Activated CD4-positive, alpha-beta T cell treated with anti-CD3 and anti-CD28 coated beads, Interleukin-2, amount 50 U/mL, for 16 hours (primary cell): Measurements from ENCODE around the gene ARPC4.
A peak's percentile ranks its signal among the peaks of the same experiment; 100 is the strongest.

Source experiments
- DNase-seq: peaks from one replicate; pipeline ENCODE4 v3.0.0-alpha.2; 2020

Gene ARPC4

GRCh38 chr3:9792405-9793160 is at the start of gene ARPC4, which contains the start of gene TADA3:
Gene ARPC4, plus strand, starts transcription at chr3:9793082. Its CDS starts 40 bp downstream, at chr3:9793122.
Gene TADA3, minus strand, starts transcription at chr3:9792473. Its CDS starts 1,007 bp downstream, at chr3:9791466.
- DNase-seq = peak; percentile 93

GRCh38 chr3:9743548-9743947 is 49.3 kb upstream of the ARPC4 start:
- no peak for DNase-seq

- DNase-seq = no peak
These were observed 48.7 kb upstream of the ARPC4 start for GRCh38 chr3:9744162-9744561.

GRCh38 chr3:9745521-9745920 is 47.4 kb upstream of the ARPC4 start:
- DNase-seq = no peak

- no peak for DNase-seq
These were observed 46.6 kb upstream of the ARPC4 start for GRCh38 chr3:9746330-9746729.

- no peak for DNase-seq
These were observed 45.6 kb upstream of the ARPC4 start for GRCh38 chr3:9747267-9747666.

- no peak for DNase-seq
These were observed 44.9 kb upstream of the ARPC4 start for GRCh38 chr3:9748031-9748430.

GRCh38 chr3:9749296-9749644 is 43.6 kb upstream of the ARPC4 start:
- DNase-seq = no peak

GRCh38 chr3:9749645-9750555 is 43.0 kb upstream of the ARPC4 start, which contains the start of gene OGG1:
Gene OGG1, plus strand, starts transcription at chr3:9749952. Its CDS starts 335 bp downstream, at chr3:9750287.
- peak; percentile 98 for DNase-seq

GRCh38 chr3:9750556-9751411 is 42.1 kb upstream of the ARPC4 start:
- no peak for DNase-seq

GRCh38 chr3:9754678-9755077 is 38.2 kb upstream of the ARPC4 start:
- no peak for DNase-seq

GRCh38 chr3:9757427-9757826 is 35.5 kb upstream of the ARPC4 start:
- DNase-seq = no peak

GRCh38 chr3:9760779-9761505 is 31.9 kb upstream of the ARPC4 start:
- DNase-seq = no peak

- no peak for DNase-seq
These were observed 31.0 kb upstream of the ARPC4 start for GRCh38 chr3:9761919-9762318.

- DNase-seq = no peak
These were observed 30.0 kb upstream of the ARPC4 start for GRCh38 chr3:9762871-9763270.

GRCh38 chr3:9765865-9766264 is 27.0 kb upstream of the ARPC4 start:
- no peak for DNase-seq

- no peak for DNase-seq
These were observed 25.5 kb upstream of the ARPC4 start for GRCh38 chr3:9767418-9767817.

GRCh38 chr3:9768141-9768775 is 24.6 kb upstream of the ARPC4 start:
- no peak for DNase-seq

- no peak for DNase-seq
These were observed 23.9 kb upstream of the ARPC4 start for GRCh38 chr3:9769012-9769411.

- DNase-seq = peak; percentile 71
These were observed 23.2 kb upstream of the ARPC4 start, which contains the start of gene CAMK1 for GRCh38 chr3:9769426-9770275. Gene CAMK1, minus strand, starts transcription at chr3:9769947. Its CDS starts 2,198 bp downstream, at chr3:9767749.
